Suprapubic skin (tissue), 4 donors: ENCODE data around the gene RNF144B. TPM values are rescaled to one million over a fixed set of nuclear protein-coding genes. Genes with fewer than 3 reads are reported as not detected.

Experiments
- DNase-seq, 2 donors: peaks; one replicate each; pipeline ENCODE4 v3.0.0-alpha.2; 2019; ENCODE audit warnings: low spot score in 2 of 2
- H3K27ac ChIP-seq: fragments of 200-600 bp; sonication (generic); one replicate; pipeline ENCODE4 v1.5.1; 2019
- H3K27me3 ChIP-seq: fragments of 200-600 bp; sonication (generic); one replicate; pipeline ENCODE4 v1.5.1; 2019
- H3K36me3 ChIP-seq: fragments of 200-600 bp; sonication (generic); one replicate; pipeline ENCODE4 v1.5.1; 2019
- H3K4me1 ChIP-seq: fragments of 200-600 bp; sonication (generic); one replicate; pipeline ENCODE4 v1.5.1; 2019
- H3K4me3 ChIP-seq: fragments of 200-600 bp; sonication (generic); one replicate; pipeline ENCODE4 v1.5.1; 2019; ENCODE audit warnings: mild to moderate bottlenecking
- H3K9me3 ChIP-seq: fragments of 200-600 bp; sonication (generic); one replicate; pipeline ENCODE4 v1.5.1; 2019
- EP300 ChIP-seq: sonication (generic); formaldehyde crosslinking; IDR thresholded peaks from one replicate; pipeline ENCODE4 v1.6.1; 2017; ENCODE audit warnings: antibody characterized with exemption
- POLR2A ChIP-seq, 2 donors: fragments of 450-650 bp; IDR thresholded peaks; one replicate each; pipeline ENCODE4 v1.6.1; 2017; ENCODE audit warnings: antibody characterized with exemption in 2 of 2, mild to moderate bottlenecking in 2 of 2, moderate library complexity in 2 of 2
- POLR2AphosphoS5 ChIP-seq, 3 donors: sonication (generic); formaldehyde crosslinking; IDR thresholded peaks; one replicate each; pipeline ENCODE4 v1.6.1; 2017; ENCODE audit warnings: antibody characterized with exemption in 3 of 3
- WGBS: methylation state at CpG from one replicate; pipeline ENCODE4 v1.1.5; 2018; 5-methylcytosine and 5-hydroxymethylcytosine counted together
- total RNA-seq, 4 donors: library from RNA; depleted of rRNA; stranded (reverse); fragments of >200 nt; gene quantifications; one replicate each; pipeline ENCODE4 v1.1.0, GENCODE V29; 2016
- TF ChIP-seq, protein P1 (sequence below), 2 donors: fragments of 200-600 bp in 1 of 2; fragments of 450-650 bp in 1 of 2; sonication (generic) in 1 of 2; IDR thresholded peaks; one replicate each; pipeline ENCODE4 v1.5.1; 2016 to 2019; ENCODE audit warnings: antibody characterized with exemption in 2 of 2, mild to moderate bottlenecking in 1 of 2, moderate library complexity in 1 of 2

RNF144B gene
- total RNA-seq, 4 donors from 2014 or later = 27.8 to 48.4 (median 38.7) TPM

DNA sequence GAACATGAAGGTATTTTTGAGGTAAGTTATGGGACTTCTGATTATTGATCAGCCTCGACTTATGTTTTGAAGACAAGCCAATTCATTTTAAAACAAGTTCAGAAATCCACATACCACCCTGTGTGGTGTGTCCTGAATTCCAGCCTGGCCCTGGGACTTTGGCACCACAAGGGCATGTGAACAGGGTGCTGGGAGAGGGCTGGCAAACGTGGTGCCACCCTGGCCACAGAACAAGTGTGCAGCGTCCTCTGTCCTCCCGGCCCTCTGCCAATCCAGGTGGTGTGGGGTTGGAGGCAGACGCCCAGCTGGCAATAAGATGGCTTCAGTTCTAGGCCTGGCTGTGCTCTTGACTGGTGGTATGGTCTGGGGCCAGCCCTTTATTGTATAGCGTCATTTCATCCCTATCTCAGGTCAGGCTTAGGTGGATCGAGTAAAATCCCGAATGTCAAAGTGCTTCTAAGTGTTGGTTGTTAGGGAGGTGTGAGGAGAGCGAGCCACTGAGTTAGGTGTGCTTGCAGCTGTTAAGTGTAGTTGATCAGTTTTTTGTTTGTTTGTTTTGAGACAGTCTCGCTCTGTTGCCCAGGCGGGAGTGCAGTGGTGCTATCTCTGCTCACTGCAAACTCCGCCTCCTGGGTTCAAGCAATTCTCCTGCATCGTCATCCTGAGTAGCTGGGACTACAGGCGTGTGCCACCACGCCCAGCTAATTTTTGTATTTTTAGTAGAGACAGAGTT, 84.2 kb downstream of the RNF144B start:
- no peak overlapping the region for H3K4me3 ChIP-seq
- no peak for DNase-seq
- peaks cover 6% of the 10 kb centered on the region for H3K36me3 ChIP-seq
- no peak for TF ChIP-seq EP300
- TF ChIP-seq, protein P1, sequence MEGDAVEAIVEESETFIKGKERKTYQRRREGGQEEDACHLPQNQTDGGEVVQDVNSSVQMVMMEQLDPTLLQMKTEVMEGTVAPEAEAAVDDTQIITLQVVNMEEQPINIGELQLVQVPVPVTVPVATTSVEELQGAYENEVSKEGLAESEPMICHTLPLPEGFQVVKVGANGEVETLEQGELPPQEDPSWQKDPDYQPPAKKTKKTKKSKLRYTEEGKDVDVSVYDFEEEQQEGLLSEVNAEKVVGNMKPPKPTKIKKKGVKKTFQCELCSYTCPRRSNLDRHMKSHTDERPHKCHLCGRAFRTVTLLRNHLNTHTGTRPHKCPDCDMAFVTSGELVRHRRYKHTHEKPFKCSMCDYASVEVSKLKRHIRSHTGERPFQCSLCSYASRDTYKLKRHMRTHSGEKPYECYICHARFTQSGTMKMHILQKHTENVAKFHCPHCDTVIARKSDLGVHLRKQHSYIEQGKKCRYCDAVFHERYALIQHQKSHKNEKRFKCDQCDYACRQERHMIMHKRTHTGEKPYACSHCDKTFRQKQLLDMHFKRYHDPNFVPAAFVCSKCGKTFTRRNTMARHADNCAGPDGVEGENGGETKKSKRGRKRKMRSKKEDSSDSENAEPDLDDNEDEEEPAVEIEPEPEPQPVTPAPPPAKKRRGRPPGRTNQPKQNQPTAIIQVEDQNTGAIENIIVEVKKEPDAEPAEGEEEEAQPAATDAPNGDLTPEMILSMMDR (IDR thresholded peaks at IDR 0.05) = no peak
- no peak for TF ChIP-seq POLR2AphosphoS5 (IDR thresholded peaks at IDR 0.05)
- TF ChIP-seq POLR2A (IDR thresholded peaks at IDR 0.05) = no peak
- H3K4me1 ChIP-seq = no peaks in the 10 kb centered on the region
- 82% methylated on average over 14 of the region's 15 CpGs for WGBS
- H3K27ac ChIP-seq = no peak overlapping the region
- H3K9me3 ChIP-seq = no peaks in the 10 kb centered on the region
- H3K27me3 ChIP-seq = no peaks in the 10 kb centered on the region

- Histone ChIP-seq H3K27me3 (no peaks in the 10 kb centered on the region), H3K27ac (no peak overlapping the region), H3K4me3 (no peak overlapping the region), H3K36me3 (peaks cover 1% of the 10 kb centered on the region), H3K4me1 (peaks cover 8% of the 10 kb centered on the region), H3K9me3 (no peaks in the 10 kb centered on the region)
- 81% methylated on average over 2 of the region's 2 CpGs for WGBS
- TF ChIP-seq POLR2A (IDR thresholded peaks at IDR 0.05) = no peak
- TF ChIP-seq POLR2AphosphoS5 (IDR thresholded peaks at IDR 0.05) = no peak
- TF ChIP-seq EP300 = no peak
- TF ChIP-seq, protein P1 (IDR thresholded peaks at IDR 0.05) = no peak
- no peak for DNase-seq
Measured at GRCh38 chr6:18472941-18473340, 85.8 kb downstream of the RNF144B start.

GRCh38 chr6:18473755-18474154, 86.6 kb downstream of the RNF144B start:
- no peaks in the 10 kb centered on the region for H3K36me3 ChIP-seq
- H3K4me3 ChIP-seq = no peak overlapping the region
- TF ChIP-seq POLR2AphosphoS5 (IDR thresholded peaks at IDR 0.05) (no peak), POLR2A (IDR thresholded peaks at IDR 0.05) (no peak), EP300 (no peak)
- TF ChIP-seq, protein P1 (IDR thresholded peaks at IDR 0.05) = no peak
- H3K27me3 ChIP-seq = no peaks in the 10 kb centered on the region
- no peak for DNase-seq
- H3K27ac ChIP-seq = no peak overlapping the region
- no peaks in the 10 kb centered on the region for H3K9me3 ChIP-seq
- WGBS = 86% methylated on average over 2 of the region's 2 CpGs
- peaks cover 8% of the 10 kb centered on the region for H3K4me1 ChIP-seq

GRCh38 chr6:18477301-18477941, 90.3 kb downstream of the RNF144B start:
- Histone ChIP-seq H3K36me3 (no peaks in the 10 kb centered on the region), H3K4me3 (no peak overlapping the region), H3K9me3 (no peaks in the 10 kb centered on the region), H3K4me1 (peaks cover 8% of the 10 kb centered on the region), H3K27ac (no peak overlapping the region), H3K27me3 (no peaks in the 10 kb centered on the region)
- no peak for TF ChIP-seq EP300
- TF ChIP-seq, protein P1 (IDR thresholded peaks at IDR 0.05) = no peak
- TF ChIP-seq POLR2AphosphoS5 (IDR thresholded peaks at IDR 0.05) = no peak
- TF ChIP-seq POLR2A (IDR thresholded peaks at IDR 0.05) = no peak
- 55% methylated on average over 2 of the region's 2 CpGs for WGBS
- no peak for DNase-seq

DNA sequence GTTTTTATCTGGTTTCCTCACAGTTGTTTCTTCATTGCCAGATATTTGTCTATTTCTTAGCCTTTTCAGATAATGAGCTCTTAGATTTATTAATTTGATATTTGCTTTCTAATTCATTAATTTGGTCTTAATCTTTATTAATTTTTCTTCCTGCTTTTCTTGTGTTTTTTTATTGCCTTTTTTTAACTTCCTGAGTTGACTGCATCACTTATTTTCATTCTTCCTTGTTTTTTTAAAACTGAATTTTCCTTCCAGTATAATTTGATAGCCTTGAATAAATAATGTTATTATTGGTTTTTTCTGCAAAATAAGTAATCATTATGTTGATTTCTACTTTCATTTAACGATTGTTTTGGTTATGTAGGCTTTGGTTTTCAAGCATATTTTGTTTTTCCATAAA, 91.5 kb downstream of the RNF144B start:
- WGBS = 76% methylated on average over 1 of the region's 1 CpG
- no peaks in the 10 kb centered on the region for H3K36me3 ChIP-seq
- H3K4me3 ChIP-seq = no peak overlapping the region
- H3K27me3 ChIP-seq = no peaks in the 10 kb centered on the region
- TF ChIP-seq POLR2AphosphoS5 (IDR thresholded peaks at IDR 0.05) (no peak), POLR2A (IDR thresholded peaks at IDR 0.05) (no peak), EP300 (no peak)
- TF ChIP-seq, protein P1 (IDR thresholded peaks at IDR 0.05) = no peak
- DNase-seq = no peak
- H3K27ac ChIP-seq = no peak overlapping the region
- no peaks in the 10 kb centered on the region for H3K9me3 ChIP-seq
- H3K4me1 ChIP-seq = peaks cover 8% of the 10 kb centered on the region
